OCI-LY7 (cell line): ENCODE data around the gene FBXO27. TPM values are rescaled to one million over a fixed set of nuclear protein-coding genes. Genes with fewer than 3 reads are reported as not detected.
"Not testable (repeated sequence)": the region's sequence is repeated elsewhere in the genome, so short reads cannot be mapped to it uniquely, and the experiment has no call there.

Source experiments
- BruUV-seq: library from RNA; stranded (reverse); fragments of 400-500 nt; replicated peaks from 2 replicates; lab custom pipeline; 2021; lab: Mats Ljungman, UMichigan
- CTCF ChIA-PET: fragments of 300-600 bp; sonication (Branson Sonifier 250); formaldehyde crosslinking; loops from one replicate; lab custom pipeline; 2022; ENCODE audit warnings: antibody characterized with exemption; ENCODE audit not compliant: unreplicated experiment; lab: Charles Lee
- POLR2A ChIA-PET: fragments of 300-600 bp; sonication (Branson Sonifier 250); formaldehyde crosslinking; loops from one replicate; lab custom pipeline; 2022; ENCODE audit warnings: antibody characterized with exemption; lab: Charles Lee
- DNase-seq: peaks from one replicate; pipeline ENCODE4 v3.0.0-alpha.2; 2015; ENCODE audit warnings: low spot score
- H2AFZ ChIP-seq: fragments of 200-600 bp; sonication (generic), shearing (Covaris generic); 2 replicates; pipeline ENCODE4 v1.6.1; 2014; ENCODE audit warnings: mild to moderate bottlenecking, antibody characterized with exemption, low read length, moderate library complexity
- H3K27ac ChIP-seq: fragments of 200-600 bp; sonication (generic); 2 replicates; pipeline ENCODE4 v1.5.1; 2014; ENCODE audit warnings: mixed run types, low read depth, mild to moderate bottlenecking, moderate library complexity, low read length, inconsistent platforms; ENCODE audit not compliant: poor library complexity, severe bottlenecking
- H3K36me3 ChIP-seq: fragments of 200-600 bp; sonication (generic); 2 replicates; pipeline ENCODE4 v1.6.1; 2014; ENCODE audit warnings: mild to moderate bottlenecking, antibody characterized with exemption, low read length, moderate library complexity, mixed read lengths; ENCODE audit not compliant: insufficient read depth
- H3K4me1 ChIP-seq: fragments of 200-600 bp; sonication (generic); 2 replicates; pipeline ENCODE4 v1.5.1; 2014; ENCODE audit warnings: mild to moderate bottlenecking, low read length; ENCODE audit not compliant: insufficient read depth, poor library complexity, severe bottlenecking
- H3K4me2 ChIP-seq: fragments of 200-600 bp; sonication (generic); 2 replicates; pipeline ENCODE4 v1.6.1; 2014; ENCODE audit warnings: mild to moderate bottlenecking, low read length
- H3K4me3 ChIP-seq: fragments of 200-600 bp; sonication (generic); 2 replicates; pipeline ENCODE4 v1.5.1; 2014; ENCODE audit warnings: mild to moderate bottlenecking, low read depth, low read length; ENCODE audit not compliant: poor library complexity, severe bottlenecking
- H3K79me2 ChIP-seq: fragments of 200-600 bp; sonication (generic); 2 replicates; pipeline ENCODE4 v1.6.1; 2016; ENCODE audit warnings: low read depth, mild to moderate bottlenecking, low read length, moderate library complexity, mixed read lengths; ENCODE audit not compliant: insufficient read depth
- H3K9me2 ChIP-seq: fragments of 200-600 bp; sonication (generic); 2 replicates; pipeline ENCODE4 v1.6.1; 2016; ENCODE audit warnings: mild to moderate bottlenecking, low read length, mixed read lengths; ENCODE audit not compliant: insufficient read depth
- H3K9me3 ChIP-seq: fragments of 200-600 bp; sonication (generic); 2 replicates; pipeline ENCODE4 v1.6.1; 2014; ENCODE audit warnings: mild to moderate bottlenecking, mixed run types, low read length, mixed read lengths
- H4K20me1 ChIP-seq: fragments of 200-600 bp; sonication (generic); 2 replicates; pipeline ENCODE4 v1.6.1; 2014; ENCODE audit warnings: mild to moderate bottlenecking, antibody characterized with exemption, low read length, moderate library complexity, mixed read lengths; ENCODE audit not compliant: insufficient read depth
- EZH2phosphoT487 ChIP-seq: fragments of 200-600 bp; sonication (generic); IDR thresholded peaks from 2 replicates; pipeline ENCODE4 v1.6.1; 2018; ENCODE audit warnings: low read depth, borderline replicate concordance, mild to moderate bottlenecking, mixed run types, antibody characterized with exemption, low read length, moderate library complexity, mixed read lengths
- intact Hi-C: fragments of 100-400 bp; cut with micrococcal nuclease; formaldehyde crosslinking; loops from one replicate; pipeline ENCODE4 v1.10.0; 2022; ENCODE audit not compliant: unreplicated experiment
- total RNA-seq, 2 experiments: library from RNA; depleted of rRNA in 1 of 2; stranded (reverse); fragments of >200 nt in 1 of 2; shearing (Covaris generic) in 1 of 2; gene quantifications; 2 replicates each; pipeline ENCODE4 v1.2.3, GENCODE V29; 2014 to 2022
- TF ChIP-seq, protein P1 (sequence below): fragments of 200-600 bp; sonication (generic); conservative IDR thresholded peaks from 2 replicates; pipeline ENCODE4 v1.5.1; 2014; ENCODE audit warnings: mild to moderate bottlenecking, antibody characterized with exemption, low read length, moderate library complexity, mixed read lengths

FBXO27 gene
- total RNA-seq, 2 experiments from 2014 or later, result 1.0 to 10.5 TPM

DNA sequence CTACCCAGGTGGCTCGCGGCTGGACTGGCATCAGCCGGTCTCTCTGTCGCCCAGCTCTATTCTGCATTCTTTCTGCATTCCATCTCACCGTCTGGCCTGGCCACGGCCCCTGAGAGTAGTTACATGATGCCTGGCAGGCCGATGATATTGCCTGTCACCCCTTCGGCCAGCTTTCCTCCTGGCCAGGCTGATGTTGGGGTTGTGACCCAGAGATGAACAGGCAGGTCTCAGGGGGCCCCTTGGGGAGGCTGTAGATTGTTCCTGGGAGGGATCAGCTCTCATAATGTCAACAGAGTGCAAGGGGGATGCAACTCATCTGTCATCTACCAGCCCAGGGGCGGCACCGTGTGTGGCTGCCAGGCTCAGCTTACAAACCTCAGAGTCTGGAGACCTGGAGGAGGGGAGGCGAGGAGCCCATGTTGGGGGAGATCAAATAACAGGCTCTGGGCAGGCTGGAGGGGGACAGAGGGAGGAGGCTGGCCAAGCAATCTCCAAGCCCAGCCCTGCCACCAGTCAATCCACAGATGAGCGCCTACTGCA is 43.2 kb downstream of the FBXO27 start:
- no peaks in the 10 kb centered on the region for H3K36me3 ChIP-seq
- H3K79me2 ChIP-seq, result no peaks in the 10 kb centered on the region
- no peaks in the 10 kb centered on the region for H3K4me1 ChIP-seq
- TF ChIP-seq EZH2phosphoT487, result no peak
- TF ChIP-seq, protein P1, sequence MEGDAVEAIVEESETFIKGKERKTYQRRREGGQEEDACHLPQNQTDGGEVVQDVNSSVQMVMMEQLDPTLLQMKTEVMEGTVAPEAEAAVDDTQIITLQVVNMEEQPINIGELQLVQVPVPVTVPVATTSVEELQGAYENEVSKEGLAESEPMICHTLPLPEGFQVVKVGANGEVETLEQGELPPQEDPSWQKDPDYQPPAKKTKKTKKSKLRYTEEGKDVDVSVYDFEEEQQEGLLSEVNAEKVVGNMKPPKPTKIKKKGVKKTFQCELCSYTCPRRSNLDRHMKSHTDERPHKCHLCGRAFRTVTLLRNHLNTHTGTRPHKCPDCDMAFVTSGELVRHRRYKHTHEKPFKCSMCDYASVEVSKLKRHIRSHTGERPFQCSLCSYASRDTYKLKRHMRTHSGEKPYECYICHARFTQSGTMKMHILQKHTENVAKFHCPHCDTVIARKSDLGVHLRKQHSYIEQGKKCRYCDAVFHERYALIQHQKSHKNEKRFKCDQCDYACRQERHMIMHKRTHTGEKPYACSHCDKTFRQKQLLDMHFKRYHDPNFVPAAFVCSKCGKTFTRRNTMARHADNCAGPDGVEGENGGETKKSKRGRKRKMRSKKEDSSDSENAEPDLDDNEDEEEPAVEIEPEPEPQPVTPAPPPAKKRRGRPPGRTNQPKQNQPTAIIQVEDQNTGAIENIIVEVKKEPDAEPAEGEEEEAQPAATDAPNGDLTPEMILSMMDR, result no peak
- ChIA-PET POLR2A (no interaction called here), CTCF (no interaction called here)
- intact Hi-C loops, result no loop called here
- no peak overlapping the region for H2AFZ ChIP-seq
- no peaks in the 10 kb centered on the region for H4K20me1 ChIP-seq
- H3K4me3 ChIP-seq, result no peak overlapping the region
- H3K27ac ChIP-seq, result no peak overlapping the region
- no peak overlapping the region for H3K4me2 ChIP-seq
- no peak for DNase-seq
- H3K9me2 ChIP-seq, result no peaks in the 10 kb centered on the region
- H3K9me3 ChIP-seq, result no peaks in the 10 kb centered on the region
- BruUV-seq, result no TSS peak

DNA sequence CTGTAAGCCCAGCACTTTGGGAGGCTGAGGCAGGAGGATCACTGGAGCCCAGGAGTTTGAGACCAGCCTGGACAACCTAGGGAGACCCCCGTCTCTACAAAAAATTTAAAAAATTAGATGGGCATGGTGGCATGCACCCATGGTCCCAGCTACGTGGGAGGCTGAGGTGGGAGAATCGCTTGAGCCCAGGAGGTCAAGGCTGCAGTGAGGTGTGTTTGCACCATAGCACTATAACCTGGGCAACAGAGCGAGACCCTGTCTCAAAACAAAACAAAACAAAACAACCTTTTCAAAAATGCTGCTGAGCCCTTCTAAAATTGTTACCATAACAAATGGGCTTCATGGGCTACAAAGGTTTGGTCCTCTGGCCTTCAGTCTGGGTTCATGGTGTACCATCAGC is 43.7 kb downstream of the FBXO27 start:
- H3K9me2 ChIP-seq, H3K36me3 ChIP-seq, BruUV-seq, DNase-seq, H3K4me2 ChIP-seq, H2AFZ ChIP-seq, H3K27ac ChIP-seq, CTCF ChIA-PET, H3K4me3 ChIP-seq, intact Hi-C loops, H3K4me1 ChIP-seq, H3K79me2 ChIP-seq, H3K9me3 ChIP-seq, H4K20me1 ChIP-seq: not testable (repeated sequence)
- POLR2A ChIA-PET, result interaction anchor here (0.6 kb wide), 1 partner anchor 49 kb away, joined by 3 read pairs; no protein-coding TSS in a partner anchor

DNA sequence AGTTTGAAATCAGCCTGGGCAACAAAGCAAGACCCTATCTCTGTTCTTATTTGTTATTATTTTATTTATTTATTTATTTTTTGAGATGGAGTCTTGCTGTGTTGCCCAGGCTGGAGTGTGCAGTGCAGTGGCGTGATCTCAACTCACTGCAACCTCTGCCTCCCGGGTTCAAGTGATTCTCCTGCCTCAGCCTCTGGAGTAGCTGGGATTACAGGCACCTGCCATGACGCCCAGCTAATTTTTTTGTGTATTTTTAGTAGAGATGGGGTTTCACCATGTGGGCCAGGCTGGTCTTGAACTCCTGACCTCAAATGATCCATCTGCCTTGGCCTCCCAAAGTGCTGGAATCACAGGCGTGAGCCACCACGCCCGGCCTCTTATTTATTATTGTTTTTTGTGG is 44.6 kb downstream of the FBXO27 start:
- H3K4me1 ChIP-seq, BruUV-seq, DNase-seq, H2AFZ ChIP-seq, H3K9me2 ChIP-seq, intact Hi-C loops, H4K20me1 ChIP-seq, H3K79me2 ChIP-seq, H3K4me2 ChIP-seq, H3K9me3 ChIP-seq, H3K4me3 ChIP-seq, H3K27ac ChIP-seq, CTCF ChIA-PET, H3K36me3 ChIP-seq: not testable (repeated sequence)
- POLR2A ChIA-PET, result interaction anchor here (0.7 kb wide), 1 partner anchor 259 kb away, joined by 5 read pairs; no protein-coding TSS in a partner anchor

DNA sequence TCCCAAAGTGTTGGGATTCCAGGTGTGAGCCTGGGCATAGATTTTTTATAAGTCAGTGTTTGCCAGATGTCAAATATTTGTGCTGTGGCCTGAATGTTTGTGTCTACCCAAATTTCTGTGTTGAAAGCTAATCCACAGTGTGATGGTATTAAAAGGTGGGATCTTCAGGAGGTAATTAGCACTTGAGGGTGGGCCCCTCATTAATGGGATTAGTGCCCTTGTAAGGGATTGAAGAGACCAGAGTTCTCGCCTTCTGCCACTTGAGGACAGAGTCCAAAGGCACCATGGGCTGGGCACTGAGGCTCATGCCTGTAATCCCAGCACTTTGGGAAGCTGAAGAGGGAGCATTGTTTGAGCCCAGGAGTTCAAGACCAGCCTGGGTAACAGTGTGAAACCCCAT is 47.1 kb downstream of the FBXO27 start:
- H3K4me3 ChIP-seq, result no peak overlapping the region
- H3K9me2 ChIP-seq, result no peaks in the 10 kb centered on the region
- H3K9me3 ChIP-seq, result 0 out of 2 replicates have a peak, but pooled peaks cover 10% of the 10 kb centered on the region
- H3K79me2 ChIP-seq, result no peaks in the 10 kb centered on the region
- no peak overlapping the region for H3K4me2 ChIP-seq
- no peak overlapping the region for H2AFZ ChIP-seq
- no peak for DNase-seq
- H3K36me3 ChIP-seq, result no peaks in the 10 kb centered on the region
- no peaks in the 10 kb centered on the region for H3K4me1 ChIP-seq
- TF ChIP-seq EZH2phosphoT487, result no peak
- TF ChIP-seq, protein P1, result no peak
- intact Hi-C loops, result no loop called here
- H3K27ac ChIP-seq, result no peak overlapping the region
- ChIA-PET POLR2A (no interaction called here), CTCF (no interaction called here)
- no TSS peak for BruUV-seq
- no peaks in the 10 kb centered on the region for H4K20me1 ChIP-seq
